Measurements from ENCODE around the gene SAP30BP.

The SAP30BP gene

GRCh38 chr17:75633486-75634375 is 33.4 kb upstream of the SAP30BP start:
- ChIA-PET CTCF (interaction anchor here (0.5 to 3.4 kb wide), 24 partner anchors 8 to 1591 kb away, joined by 3 to 93 read pairs (median 6); a partner anchor contains a TSS), POLR2A (interaction anchor here (1.0 to 2.0 kb wide), 6 partner anchors 15 to 146 kb away, joined by 3 to 8 read pairs (median 6); partner anchors contain the start of genes RECQL5 and SAP30BP)
- TF ChIP-seq FOXA1 (IDR thresholded peaks at IDR 0.05), result no peak
- TF ChIP-seq ARNT (IDR thresholded peaks at IDR 0.05), result no peak
- no peak for TF ChIP-seq HDGF (IDR thresholded peaks at IDR 0.05; ENCODE audit: borderline replicate concordance)
- TF ChIP-seq PKNOX1 (IDR thresholded peaks at IDR 0.05), result no peak; the same call in 1 of the 2 replicates
- no peak for TF ChIP-seq SUZ12 (IDR thresholded peaks at IDR 0.05)
- no peak; the same call in 1 of the 2 replicates for TF ChIP-seq L3MBTL2 (conservative IDR thresholded peaks at IDR 0.05)
- TF ChIP-seq SP1 (IDR thresholded peaks at IDR 0.05), result no peak
- TF ChIP-seq BHLHE40 (IDR thresholded peaks at IDR 0.05; ENCODE audit: borderline replicate concordance), result no peak
- TF ChIP-seq ZNF384 (IDR thresholded peaks at IDR 0.05), result no peak
- TF ChIP-seq FOXM1 (IDR thresholded peaks at IDR 0.05; ENCODE audit: borderline replicate concordance), result no peak
- TF ChIP-seq LEF1 (IDR thresholded peaks at IDR 0.05; ENCODE audit: borderline replicate concordance), result no peak
- TF ChIP-seq ELF4 (IDR thresholded peaks at IDR 0.05), result no peak
- no peak for TF ChIP-seq CTBP1 (IDR thresholded peaks at IDR 0.05; ENCODE audit: borderline replicate concordance)
- TF ChIP-seq TARDBP (IDR thresholded peaks at IDR 0.05), result no peak
- TF ChIP-seq NFRKB (IDR thresholded peaks at IDR 0.05), result no peak
- TF ChIP-seq FOXK2 (IDR thresholded peaks at IDR 0.05), result no peak
- peak; percentile 93 for DNase-seq (ENCODE audit: extremely low spot score)

GRCh38 chr17:75634376-75634740 is 32.8 kb upstream of the SAP30BP start:
- DNase-seq (ENCODE audit: extremely low spot score), result no peak
- no peak for TF ChIP-seq NFRKB (IDR thresholded peaks at IDR 0.05)
- TF ChIP-seq FOXM1 (IDR thresholded peaks at IDR 0.05; ENCODE audit: borderline replicate concordance), result no peak
- no peak for TF ChIP-seq BHLHE40 (IDR thresholded peaks at IDR 0.05; ENCODE audit: borderline replicate concordance)
- no peak for TF ChIP-seq TARDBP (IDR thresholded peaks at IDR 0.05)
- no peak for TF ChIP-seq FOXK2 (IDR thresholded peaks at IDR 0.05)
- TF ChIP-seq ZNF384 (IDR thresholded peaks at IDR 0.05), result no peak
- no peak for TF ChIP-seq ARNT (IDR thresholded peaks at IDR 0.05)
- TF ChIP-seq ELF4 (IDR thresholded peaks at IDR 0.05), result no peak
- no peak for TF ChIP-seq FOXA1 (IDR thresholded peaks at IDR 0.05)
- no peak for TF ChIP-seq L3MBTL2 (conservative IDR thresholded peaks at IDR 0.05)
- TF ChIP-seq SP1 (IDR thresholded peaks at IDR 0.05), result no peak
- no peak for TF ChIP-seq SUZ12 (IDR thresholded peaks at IDR 0.05)
- no peak for TF ChIP-seq PKNOX1 (IDR thresholded peaks at IDR 0.05)
- no peak for TF ChIP-seq HDGF (IDR thresholded peaks at IDR 0.05; ENCODE audit: borderline replicate concordance)
- ChIA-PET POLR2A (interaction anchor here (1.0 to 2.0 kb wide), 4 partner anchors 16 to 32 kb away, joined by 3 to 8 read pairs (median 5); partner anchors contain the start of genes RECQL5 and SAP30BP), CTCF (interaction anchor here (0.7 to 3.4 kb wide), 13 partner anchors 9 to 149 kb away, joined by 3 to 93 read pairs (median 12); a partner anchor contains a TSS)

- DNase-seq (ENCODE audit: extremely low spot score), result no peak
- POLR2A ChIA-PET, result no interaction called here
- CTCF ChIA-PET, result interaction anchor here (1.3 to 3.4 kb wide), 6 partner anchors 9 to 34 kb away, joined by 3 to 69 read pairs (median 24); a partner anchor contains a TSS
- no peak for TF ChIP-seq ZNF384 (IDR thresholded peaks at IDR 0.05)
- TF ChIP-seq BHLHE40 (IDR thresholded peaks at IDR 0.05; ENCODE audit: borderline replicate concordance), result no peak
- no peak for TF ChIP-seq SP1 (IDR thresholded peaks at IDR 0.05)
- no peak for TF ChIP-seq FOXK2 (IDR thresholded peaks at IDR 0.05)
- no peak for TF ChIP-seq FOXM1 (IDR thresholded peaks at IDR 0.05; ENCODE audit: borderline replicate concordance)
- no peak for TF ChIP-seq ARNT (IDR thresholded peaks at IDR 0.05)
- TF ChIP-seq NFRKB (IDR thresholded peaks at IDR 0.05), result no peak
- TF ChIP-seq SUZ12 (IDR thresholded peaks at IDR 0.05), result no peak
- TF ChIP-seq ELF4 (IDR thresholded peaks at IDR 0.05), result no peak
- TF ChIP-seq L3MBTL2 (conservative IDR thresholded peaks at IDR 0.05), result no peak
- TF ChIP-seq CTBP1 (IDR thresholded peaks at IDR 0.05; ENCODE audit: borderline replicate concordance), result no peak
- TF ChIP-seq HDGF (IDR thresholded peaks at IDR 0.05; ENCODE audit: borderline replicate concordance), result no peak
- TF ChIP-seq TARDBP (IDR thresholded peaks at IDR 0.05), result no peak
These were observed 32.2 kb upstream of the SAP30BP start for GRCh38 chr17:75634754-75635609.

- TF ChIP-seq FOXA1 (IDR thresholded peaks at IDR 0.05) (no peak), FOXK2 (IDR thresholded peaks at IDR 0.05) (no peak), FOXM1 (IDR thresholded peaks at IDR 0.05; ENCODE audit: borderline replicate concordance) (no peak), SP1 (IDR thresholded peaks at IDR 0.05) (no peak), ELF4 (IDR thresholded peaks at IDR 0.05) (no peak), BHLHE40 (IDR thresholded peaks at IDR 0.05; ENCODE audit: borderline replicate concordance) (no peak), PKNOX1 (IDR thresholded peaks at IDR 0.05) (no peak), HDGF (IDR thresholded peaks at IDR 0.05; ENCODE audit: borderline replicate concordance) (no peak), NFRKB (IDR thresholded peaks at IDR 0.05) (no peak), CTBP1 (IDR thresholded peaks at IDR 0.05; ENCODE audit: borderline replicate concordance) (no peak), L3MBTL2 (conservative IDR thresholded peaks at IDR 0.05) (no peak), ZNF384 (IDR thresholded peaks at IDR 0.05) (no peak), SUZ12 (IDR thresholded peaks at IDR 0.05) (no peak), LEF1 (IDR thresholded peaks at IDR 0.05; ENCODE audit: borderline replicate concordance) (no peak)
- DNase-seq (ENCODE audit: extremely low spot score), result no peak
- ChIA-PET CTCF (interaction anchor here (0.6 to 3.4 kb wide), 4 partner anchors 10 to 20 kb away, joined by 3 to 69 read pairs (median 3); a partner anchor contains a TSS), POLR2A (no interaction called here)
These were observed 31.4 kb upstream of the SAP30BP start for GRCh38 chr17:75635610-75636202.
